Astrocyte of the spinal cord (primary cell): Measurements from ENCODE around the gene INTS6.

Source experiments
- DNase-seq: peaks from one replicate; pipeline ENCODE4 v3.0.0; 2011; ENCODE audit warnings: low read depth, low spot score
- H3K4me3 ChIP-seq: 2 replicates; pipeline ENCODE4 v1.5.1; 2011; ENCODE audit warnings: low read depth, mild to moderate bottlenecking, low read length, moderate library complexity
- in situ Hi-C: cut with HindIII; loops from 2 replicates; pipeline ENCODE4 v1.10.0; 2017; ENCODE audit warnings: low sequenced_read_pairs
- TF ChIP-seq, protein P1 (sequence below): IDR thresholded peaks from 2 replicates; pipeline ENCODE4 v1.5.1; 2012; ENCODE audit warnings: low read depth, mild to moderate bottlenecking, low read length, inconsistent platforms

Gene INTS6

GRCh38 chr13:51347099-51347498 lies 105.7 kb downstream of the INTS6 start:
- in situ Hi-C loops, result no loop called here
- TF ChIP-seq, protein P1, sequence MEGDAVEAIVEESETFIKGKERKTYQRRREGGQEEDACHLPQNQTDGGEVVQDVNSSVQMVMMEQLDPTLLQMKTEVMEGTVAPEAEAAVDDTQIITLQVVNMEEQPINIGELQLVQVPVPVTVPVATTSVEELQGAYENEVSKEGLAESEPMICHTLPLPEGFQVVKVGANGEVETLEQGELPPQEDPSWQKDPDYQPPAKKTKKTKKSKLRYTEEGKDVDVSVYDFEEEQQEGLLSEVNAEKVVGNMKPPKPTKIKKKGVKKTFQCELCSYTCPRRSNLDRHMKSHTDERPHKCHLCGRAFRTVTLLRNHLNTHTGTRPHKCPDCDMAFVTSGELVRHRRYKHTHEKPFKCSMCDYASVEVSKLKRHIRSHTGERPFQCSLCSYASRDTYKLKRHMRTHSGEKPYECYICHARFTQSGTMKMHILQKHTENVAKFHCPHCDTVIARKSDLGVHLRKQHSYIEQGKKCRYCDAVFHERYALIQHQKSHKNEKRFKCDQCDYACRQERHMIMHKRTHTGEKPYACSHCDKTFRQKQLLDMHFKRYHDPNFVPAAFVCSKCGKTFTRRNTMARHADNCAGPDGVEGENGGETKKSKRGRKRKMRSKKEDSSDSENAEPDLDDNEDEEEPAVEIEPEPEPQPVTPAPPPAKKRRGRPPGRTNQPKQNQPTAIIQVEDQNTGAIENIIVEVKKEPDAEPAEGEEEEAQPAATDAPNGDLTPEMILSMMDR, result no peak
- DNase-seq, result no peak
- no peak overlapping the region for H3K4me3 ChIP-seq

DNA sequence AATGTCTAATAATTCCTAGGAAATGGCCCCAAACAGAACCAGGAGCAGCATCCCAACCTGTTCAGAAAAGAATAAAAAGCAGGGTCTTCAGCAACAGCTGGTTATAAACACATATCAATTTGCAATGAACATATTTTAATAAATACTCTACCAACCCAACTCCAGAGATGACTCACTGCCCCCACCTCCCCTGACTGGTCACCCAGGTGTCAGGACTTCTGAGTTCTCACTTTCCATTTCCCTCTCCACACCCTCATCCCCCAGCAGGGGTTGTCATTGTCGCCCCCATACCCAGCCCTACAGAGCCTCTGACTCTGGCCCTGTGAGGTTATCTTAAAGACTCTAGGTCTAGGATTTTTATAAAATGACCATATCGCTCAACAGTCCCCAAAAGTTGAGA lies 106.4 kb downstream of the INTS6 start:
- H3K4me3 ChIP-seq, result no peak overlapping the region
- in situ Hi-C loops, result no loop called here
- TF ChIP-seq, protein P1, result no peak
- DNase-seq, result no peak

DNA sequence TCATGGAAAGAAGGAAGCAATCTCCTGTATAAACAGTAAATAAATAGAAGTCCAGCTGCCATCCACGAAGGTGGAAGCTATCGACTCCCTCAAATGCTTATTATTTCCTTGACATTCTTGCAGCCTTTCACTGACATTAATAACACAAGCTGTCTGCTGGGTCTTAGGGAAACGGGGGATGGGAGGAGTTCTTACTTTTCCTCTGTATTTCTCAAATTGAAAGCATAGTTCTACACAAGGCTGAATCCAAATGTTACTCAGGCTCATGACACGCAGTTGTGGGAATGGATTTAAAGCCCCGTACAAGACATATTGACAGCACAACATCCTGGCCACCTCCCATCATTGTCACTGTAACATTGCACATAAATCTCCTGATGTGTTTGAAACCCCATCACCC lies 109.4 kb downstream of the INTS6 start:
- TF ChIP-seq, protein P1, result no peak
- no peak for DNase-seq
- H3K4me3 ChIP-seq, result no peak overlapping the region
- in situ Hi-C loops, result no loop called here

GRCh38 chr13:51342706-51343105 lies 110.1 kb downstream of the INTS6 start:
- TF ChIP-seq, protein P1, result no peak
- in situ Hi-C loops, result no loop called here
- H3K4me3 ChIP-seq, result no peak overlapping the region
- no peak for DNase-seq

- no peak overlapping the region for H3K4me3 ChIP-seq
- DNase-seq, result no peak
- in situ Hi-C loops, result no loop called here
- TF ChIP-seq, protein P1, result no peak
Measured at GRCh38 chr13:51341791-51342190, 111.0 kb downstream of the INTS6 start.

DNA sequence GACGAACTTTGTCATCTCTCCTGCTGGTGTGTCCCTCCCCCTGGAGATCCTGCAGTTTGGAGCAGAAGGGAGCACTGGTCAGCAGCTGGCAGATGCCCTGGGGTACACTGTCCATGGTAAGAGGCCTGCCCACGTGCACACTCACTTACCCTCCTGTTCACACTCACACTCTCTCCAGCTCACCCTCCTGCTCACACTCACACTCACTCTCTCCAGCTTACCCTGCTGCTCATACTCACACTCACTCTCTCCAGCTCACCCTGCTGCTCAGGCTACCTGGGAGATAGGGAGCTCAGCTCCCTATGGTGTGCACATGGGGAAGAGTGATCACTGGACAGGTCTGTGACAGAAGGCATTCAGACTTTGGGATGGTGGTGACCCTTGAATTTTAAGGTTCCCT lies 111.6 kb downstream of the INTS6 start:
- DNase-seq, result no peak
- in situ Hi-C loops, result no loop called here

More for the DNA sequence above, 111.6 kb downstream of the INTS6 start:
- no peak overlapping the region for H3K4me3 ChIP-seq
- TF ChIP-seq, protein P1, result no peak
